PC-3 (cell line): ENCODE data around the gene RAI1. TPM values are rescaled to one million over a fixed set of nuclear protein-coding genes. Genes with fewer than 3 reads are reported as not detected.
A peak's percentile ranks its signal among the peaks of the same experiment; 100 is the strongest.

ENCODE experiments used
- ATAC-seq: fragments of 200-7000 bp; cut with Tn5 transposase; 2 replicates; pipeline ENCODE4 v1.9.1; 2020; ENCODE audit warnings: mild to moderate bottlenecking, moderate library complexity
- BruUV-seq: library from RNA; stranded (reverse); fragments of 400-500 nt; replicated peaks from 2 replicates; lab custom pipeline; 2021; lab: Mats Ljungman, UMichigan
- CTCF ChIA-PET: fragments of 300-600 bp; sonication (Branson Sonifier 250); formaldehyde crosslinking; loops from one replicate; lab custom pipeline; 2022; ENCODE audit warnings: antibody characterized with exemption; lab: Charles Lee
- POLR2A ChIA-PET: fragments of 300-600 bp; sonication (Branson Sonifier 250); formaldehyde crosslinking; loops from one replicate; lab custom pipeline; 2022; ENCODE audit warnings: antibody characterized with exemption; ENCODE audit not compliant: unreplicated experiment; lab: Charles Lee
- DNase-seq: peaks from one replicate; pipeline ENCODE4 v3.0.0-alpha.2; 2015
- H2AFZ ChIP-seq: fragments of 300-600 bp; sonication (generic); 2 replicates; pipeline ENCODE4 v1.6.0; 2016; ENCODE audit warnings: antibody characterized with exemption, low read length
- H3F3A ChIP-seq: fragments of 300-600 bp; sonication (generic); one replicate; pipeline ENCODE4 v1.6.0; 2017; ENCODE audit warnings: antibody characterized with exemption, low read length, control low read depth, mild to moderate bottlenecking; ENCODE audit not compliant: unreplicated experiment
- H3K27ac ChIP-seq: fragments of 300-600 bp; sonication (generic); 2 replicates; pipeline ENCODE4 v1.5.1; 2016; ENCODE audit warnings: mild to moderate bottlenecking, low read length
- H3K27me3 ChIP-seq: fragments of 300-600 bp; sonication (generic); 2 replicates; pipeline ENCODE4 v1.6.1; 2016; ENCODE audit warnings: low read length, mixed read lengths
- H3K36me3 ChIP-seq: fragments of 300-600 bp; sonication (generic); 2 replicates; pipeline ENCODE4 v1.6.1; 2016; ENCODE audit warnings: low read depth, mixed run types, low read length, mixed read lengths
- H3K4me1 ChIP-seq: fragments of 300-600 bp; sonication (generic); 2 replicates; pipeline ENCODE4 v1.5.1; 2016; ENCODE audit warnings: low read length; ENCODE audit not compliant: insufficient read depth
- H3K4me2 ChIP-seq: fragments of 300-600 bp; sonication (generic); 2 replicates; pipeline ENCODE4 v1.6.0; 2016; ENCODE audit warnings: low read length
- H3K4me3 ChIP-seq: fragments of 300-600 bp; sonication (generic); 2 replicates; pipeline ENCODE4 v1.5.1; 2016; ENCODE audit warnings: mild to moderate bottlenecking, low read length, mixed read lengths
- H3K79me2 ChIP-seq: fragments of 300-600 bp; sonication (generic); 2 replicates; pipeline ENCODE4 v1.6.1; 2017; ENCODE audit warnings: low read length, mixed read lengths
- H3K9ac ChIP-seq: fragments of 300-600 bp; sonication (generic); 2 replicates; pipeline ENCODE4 v1.6.0; 2016; ENCODE audit warnings: mild to moderate bottlenecking, low read length
- H3K9me2 ChIP-seq: fragments of 300-600 bp; sonication (generic); replicated peaks from 2 replicates; pipeline ENCODE4 v1.6.1; 2016; ENCODE audit warnings: mixed run types, low read length, mixed read lengths
- H3K9me3 ChIP-seq: fragments of 300-600 bp; sonication (generic); 2 replicates; pipeline ENCODE4 v1.6.1; 2016; ENCODE audit warnings: low read length, mixed read lengths
- H4K20me1 ChIP-seq: fragments of 300-600 bp; sonication (generic); 2 replicates; pipeline ENCODE4 v1.6.1; 2016; ENCODE audit warnings: low read length, mixed read lengths
- EZH2 ChIP-seq: fragments of 300-600 bp; sonication (generic); IDR thresholded peaks from one replicate; pipeline ENCODE4 v1.6.1; 2017; ENCODE audit warnings: antibody characterized with exemption, mild to moderate bottlenecking, low read length; ENCODE audit not compliant: unreplicated experiment
- EZH2phosphoT487 ChIP-seq: fragments of 300-600 bp; sonication (generic); IDR thresholded peaks from 2 replicates; pipeline ENCODE4 v1.6.1; 2018; ENCODE audit warnings: mild to moderate bottlenecking, antibody characterized with exemption, low read length, borderline replicate concordance
- intact Hi-C: fragments of 100-400 bp; cut with micrococcal nuclease; formaldehyde crosslinking; loops from 2 replicates; pipeline ENCODE4 v1.9.0; 2023
- total RNA-seq: library from RNA; depleted of rRNA; stranded (reverse); fragments of >200 nt; gene quantifications from 2 replicates; pipeline ENCODE4 v1.2.3, GENCODE V29; 2014
- TF ChIP-seq, protein P1 (sequence below): fragments of 300-600 bp; sonication (generic); conservative IDR thresholded peaks from 2 replicates; pipeline ENCODE4 v1.5.1; 2017; ENCODE audit warnings: antibody characterized with exemption, low read depth, mild to moderate bottlenecking, low read length

Gene RAI1
- total RNA-seq, 1 experiment from 2014 or later: 33.0 TPM

DNA sequence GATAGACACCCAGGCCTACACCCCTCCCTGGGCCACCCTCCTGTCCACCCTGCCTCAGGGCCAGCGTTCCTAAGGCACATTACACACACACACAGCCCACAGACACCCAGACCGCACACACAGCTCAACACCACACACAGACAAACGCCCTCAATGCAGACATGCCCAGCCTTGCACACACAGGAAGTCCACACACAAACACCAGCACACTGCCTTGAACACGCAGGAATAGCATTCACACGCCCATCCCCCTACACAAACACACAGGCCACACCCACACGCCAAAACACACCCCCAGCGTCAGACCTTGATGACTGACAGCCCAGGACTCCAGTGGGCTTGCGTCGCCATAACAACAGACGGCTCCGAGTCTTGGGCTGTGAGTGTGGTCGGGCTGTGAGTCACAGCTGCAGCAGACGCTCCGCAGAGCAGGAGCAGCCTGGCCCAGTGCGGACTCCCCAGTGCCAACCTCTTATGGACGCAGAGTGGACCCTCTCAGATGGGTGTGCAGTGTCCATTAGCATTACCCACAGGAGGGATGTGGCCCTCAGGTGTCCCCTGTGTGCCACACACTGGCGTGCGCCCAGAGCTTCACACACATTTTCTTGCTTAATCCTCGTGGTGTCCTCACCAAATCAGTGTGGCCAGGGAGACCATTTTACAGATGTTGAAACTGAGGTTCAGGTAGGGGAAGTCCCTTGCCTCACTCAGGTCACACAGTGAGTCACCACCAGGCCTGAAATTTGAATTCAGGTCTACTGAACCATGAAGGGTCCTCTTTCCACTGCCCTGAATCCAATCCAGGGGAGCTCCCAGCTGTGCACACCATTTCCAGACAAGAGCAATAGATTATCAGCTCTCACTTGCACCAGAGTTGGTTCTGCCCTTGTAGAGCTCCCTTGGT lies 17.8 kb upstream of the RAI1 start:
- POLR2A ChIA-PET: no interaction called here
- H3F3A ChIP-seq: no peaks in the 10 kb centered on the region
- no peaks in the 10 kb centered on the region for H3K9me2 ChIP-seq
- H3K36me3 ChIP-seq: no peaks in the 10 kb centered on the region
- H3K4me1 ChIP-seq: peaks cover 16% of the 10 kb centered on the region; the same call in 1 of the 2 replicates
- no peak overlapping the region for H3K4me3 ChIP-seq
- ATAC-seq (peak; percentile 67), DNase-seq (peak; percentile 80)
- no peaks in the 10 kb centered on the region for H4K20me1 ChIP-seq
- intact Hi-C loops: no loop called here
- no peaks in the 10 kb centered on the region for H3K27me3 ChIP-seq
- CTCF ChIA-PET: interaction anchor here (0.6 kb wide), 1 partner anchor 19 kb away, joined by 3 read pairs; no protein-coding TSS in a partner anchor
- no peak overlapping the region for H3K9ac ChIP-seq
- no peak for TF ChIP-seq EZH2
- no peak for TF ChIP-seq EZH2phosphoT487
- TF ChIP-seq, protein P1, sequence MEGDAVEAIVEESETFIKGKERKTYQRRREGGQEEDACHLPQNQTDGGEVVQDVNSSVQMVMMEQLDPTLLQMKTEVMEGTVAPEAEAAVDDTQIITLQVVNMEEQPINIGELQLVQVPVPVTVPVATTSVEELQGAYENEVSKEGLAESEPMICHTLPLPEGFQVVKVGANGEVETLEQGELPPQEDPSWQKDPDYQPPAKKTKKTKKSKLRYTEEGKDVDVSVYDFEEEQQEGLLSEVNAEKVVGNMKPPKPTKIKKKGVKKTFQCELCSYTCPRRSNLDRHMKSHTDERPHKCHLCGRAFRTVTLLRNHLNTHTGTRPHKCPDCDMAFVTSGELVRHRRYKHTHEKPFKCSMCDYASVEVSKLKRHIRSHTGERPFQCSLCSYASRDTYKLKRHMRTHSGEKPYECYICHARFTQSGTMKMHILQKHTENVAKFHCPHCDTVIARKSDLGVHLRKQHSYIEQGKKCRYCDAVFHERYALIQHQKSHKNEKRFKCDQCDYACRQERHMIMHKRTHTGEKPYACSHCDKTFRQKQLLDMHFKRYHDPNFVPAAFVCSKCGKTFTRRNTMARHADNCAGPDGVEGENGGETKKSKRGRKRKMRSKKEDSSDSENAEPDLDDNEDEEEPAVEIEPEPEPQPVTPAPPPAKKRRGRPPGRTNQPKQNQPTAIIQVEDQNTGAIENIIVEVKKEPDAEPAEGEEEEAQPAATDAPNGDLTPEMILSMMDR: no peak
- no peak overlapping the region for H2AFZ ChIP-seq
- peak overlapping the region; percentile 13; the same call in 1 of the 2 replicates for H3K4me2 ChIP-seq
- no TSS peak for BruUV-seq
- no peak overlapping the region for H3K27ac ChIP-seq
- H3K79me2 ChIP-seq: no peaks in the 10 kb centered on the region
- H3K9me3 ChIP-seq: no peaks in the 10 kb centered on the region

DNA sequence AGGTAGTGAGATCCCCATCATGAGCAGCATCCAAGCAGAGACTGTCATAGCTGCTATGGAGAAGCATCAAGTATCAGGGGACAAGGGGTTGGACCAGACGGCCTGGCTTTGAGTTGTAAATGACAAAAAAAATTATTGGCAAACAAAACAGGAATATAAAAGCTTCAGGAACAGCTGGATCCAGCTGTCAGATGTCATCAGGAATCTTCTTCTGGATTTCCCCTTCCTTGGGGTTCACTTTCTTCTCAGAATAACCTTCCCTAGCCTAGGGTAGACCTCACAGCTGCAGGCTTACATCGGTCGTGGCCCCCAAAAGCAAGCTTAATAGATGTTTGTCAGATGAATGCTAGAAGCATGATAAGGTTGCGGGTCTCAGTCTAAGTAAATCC lies 17.2 kb upstream of the RAI1 start:
- Histone ChIP-seq H3K36me3 (no peaks in the 10 kb centered on the region), H3F3A (no peaks in the 10 kb centered on the region), H3K79me2 (no peaks in the 10 kb centered on the region), H3K9me2 (no peaks in the 10 kb centered on the region), H3K4me3 (no peak overlapping the region), H3K4me1 (peaks cover 16% of the 10 kb centered on the region; the same call in 1 of the 2 replicates), H4K20me1 (no peaks in the 10 kb centered on the region), H3K9ac (no peak overlapping the region), H2AFZ (no peak overlapping the region), H3K9me3 (no peaks in the 10 kb centered on the region), H3K27ac (no peak overlapping the region), H3K4me2 (no peak overlapping the region), H3K27me3 (no peaks in the 10 kb centered on the region)
- ChIA-PET CTCF (interaction anchor here (0.6 kb wide), 1 partner anchor 18 kb away, joined by 3 read pairs; no protein-coding TSS in a partner anchor), POLR2A (no interaction called here)
- DNase-seq (no peak), ATAC-seq (no peak)
- BruUV-seq: no TSS peak
- intact Hi-C loops: no loop called here
- no peak for TF ChIP-seq EZH2phosphoT487
- TF ChIP-seq, protein P1: no peak
- TF ChIP-seq EZH2: no peak

DNA sequence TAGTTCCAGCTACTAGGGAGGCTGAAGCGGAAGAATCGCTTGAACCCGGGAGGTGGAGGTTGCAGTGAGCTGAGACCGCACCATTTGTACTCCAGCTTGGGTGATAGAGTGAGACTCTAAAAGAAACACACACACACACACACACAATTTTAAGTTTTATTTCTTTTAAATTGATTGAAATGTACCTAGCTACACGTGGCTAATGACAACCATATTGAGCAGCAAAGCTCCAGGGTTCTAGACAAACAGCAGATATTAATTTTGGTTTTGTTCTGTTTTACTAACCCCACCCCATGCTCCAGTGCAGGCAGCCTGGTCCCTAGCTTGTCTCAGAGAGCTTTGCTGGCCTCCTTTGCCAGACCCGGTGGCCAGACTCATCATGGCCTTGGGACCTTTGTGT lies 16.0 kb upstream of the RAI1 start:
- TF ChIP-seq, protein P1: no peak
- TF ChIP-seq EZH2 (no peak), EZH2phosphoT487 (no peak)
- no TSS peak for BruUV-seq
- Histone ChIP-seq H2AFZ (no peak overlapping the region), H3K9me2 (no peaks in the 10 kb centered on the region), H3K4me3 (no peak overlapping the region), H3K9me3 (no peaks in the 10 kb centered on the region), H3K4me2 (no peak overlapping the region), H3F3A (no peaks in the 10 kb centered on the region), H3K4me1 (peaks cover 16% of the 10 kb centered on the region; the same call in 1 of the 2 replicates), H3K27ac (no peak overlapping the region), H4K20me1 (no peaks in the 10 kb centered on the region), H3K36me3 (no peaks in the 10 kb centered on the region), H3K27me3 (no peaks in the 10 kb centered on the region), H3K9ac (no peak overlapping the region), H3K79me2 (no peaks in the 10 kb centered on the region)
- no peak for DNase-seq
- ChIA-PET POLR2A (no interaction called here), CTCF (no interaction called here)
- ATAC-seq: no peak
- intact Hi-C loops: no loop called here
